Neuronal stem cell (in vitro differentiated cells): ENCODE data around the gene AIP.

Source experiments
- DNase-seq: peaks from one replicate; pipeline ENCODE4 v3.0.0-alpha.2; 2013; ENCODE audit warnings: low spot score
- H2AFZ ChIP-seq: one replicate; pipeline ENCODE4 v1.6.1; 2013; ENCODE audit warnings: mild to moderate bottlenecking, low read length, inconsistent platforms
- H2AK5ac ChIP-seq: 2 replicates; pipeline ENCODE4 v1.6.1; 2013; ENCODE audit warnings: low read depth, mild to moderate bottlenecking, inconsistent platforms, low read length, moderate library complexity, mixed read lengths
- H2BK120ac ChIP-seq: 2 replicates; pipeline ENCODE4 v1.6.1; 2013; ENCODE audit warnings: low read depth, mild to moderate bottlenecking, inconsistent platforms, low read length, moderate library complexity, mixed read lengths
- H2BK12ac ChIP-seq: one replicate; pipeline ENCODE4 v1.6.1; 2013; ENCODE audit warnings: low read length, inconsistent platforms
- H2BK15ac ChIP-seq: 2 replicates; pipeline ENCODE4 v1.6.1; 2013; ENCODE audit warnings: mild to moderate bottlenecking, low read length, inconsistent platforms, mixed read lengths
- H2BK5ac ChIP-seq: one replicate; pipeline ENCODE4 v1.6.1; 2013; ENCODE audit warnings: inconsistent platforms, mild to moderate bottlenecking, low read length, moderate library complexity
- H3K14ac ChIP-seq: one replicate; pipeline ENCODE4 v1.6.1; 2013; ENCODE audit warnings: low read length, inconsistent platforms
- H3K18ac ChIP-seq: 2 replicates; pipeline ENCODE4 v1.6.1; 2013; ENCODE audit warnings: low read length, inconsistent platforms
- H3K23ac ChIP-seq: 2 replicates; pipeline ENCODE4 v1.6.1; 2013; ENCODE audit warnings: low read depth, mild to moderate bottlenecking, mixed read lengths, low read length, inconsistent platforms; ENCODE audit not compliant: poor library complexity
- H3K27ac ChIP-seq: replicated peaks from 3 replicates; pipeline ENCODE4 v1.5.1; 2013; ENCODE audit warnings: low read length, inconsistent platforms
- H3K27me3 ChIP-seq, 3 experiments: 2 replicates each; pipeline ENCODE4 v1.6.1; 2013; ENCODE audit warnings: low read length in 3 of 3, mild to moderate bottlenecking in 2 of 3, inconsistent platforms in 1 of 3, low read depth in 1 of 3, mixed read lengths in 1 of 3, moderate library complexity in 1 of 3; ENCODE audit not compliant: control insufficient read depth in 3 of 3, insufficient read depth in 3 of 3
- H3K36me3 ChIP-seq, 2 donors: replicated peaks in 1 of 2; 2 replicates each; pipeline ENCODE4 v1.6.1; 2013; ENCODE audit warnings: low read length in 2 of 2; ENCODE audit not compliant: control insufficient read depth in 2 of 2, insufficient read depth in 2 of 2
- H3K4ac ChIP-seq: 2 replicates; pipeline ENCODE4 v1.6.1; 2013; ENCODE audit warnings: inconsistent platforms, mild to moderate bottlenecking, low read length, moderate library complexity
- H3K4me1 ChIP-seq, 2 donors: 1 replicate in 1 of 2; 2 replicates in 1 of 2; pipeline ENCODE4 v1.6.1; 2013; ENCODE audit warnings: low read length in 2 of 2, low read depth in 1 of 2; ENCODE audit not compliant: control insufficient read depth in 2 of 2, insufficient read depth in 1 of 2
- H3K4me2 ChIP-seq: one replicate; pipeline ENCODE4 v1.6.1; 2013; ENCODE audit warnings: mild to moderate bottlenecking, low read length, inconsistent platforms; ENCODE audit not compliant: insufficient read depth, poor library complexity, severe bottlenecking
- H3K4me3 ChIP-seq, 2 donors: 2 replicates each; pipeline ENCODE4 v1.5.1; 2013; ENCODE audit warnings: low read length in 2 of 2, mild to moderate bottlenecking in 2 of 2, inconsistent platforms in 1 of 2, moderate library complexity in 1 of 2
- H3K79me1 ChIP-seq: one replicate; pipeline ENCODE4 v1.6.1; 2013; ENCODE audit warnings: low read depth, mild to moderate bottlenecking, inconsistent platforms, low read length, moderate library complexity
- H3K9ac ChIP-seq: one replicate; pipeline ENCODE4 v1.6.1; 2013; ENCODE audit warnings: mild to moderate bottlenecking, low read depth, low read length, inconsistent platforms; ENCODE audit not compliant: poor library complexity
- H3K9me3 ChIP-seq, 2 donors: replicated peaks in 1 of 2; 2 replicates each; pipeline versions ENCODE3 to v1.6.1; 2013; ENCODE audit warnings: low read length in 2 of 2, mild to moderate bottlenecking in 2 of 2, inconsistent platforms in 1 of 2, low read depth in 1 of 2, mixed read lengths in 1 of 2, moderate library complexity in 1 of 2; ENCODE audit not compliant: control insufficient read depth in 2 of 2, insufficient read depth in 1 of 2
- H4K8ac ChIP-seq: one replicate; pipeline ENCODE4 v1.6.1; 2013; ENCODE audit warnings: low read depth, mild to moderate bottlenecking, inconsistent platforms, low read length, moderate library complexity
- H4K91ac ChIP-seq: one replicate; pipeline ENCODE4 v1.6.1; 2013; ENCODE audit warnings: low read length, low read depth, mild to moderate bottlenecking, inconsistent platforms; ENCODE audit not compliant: poor library complexity
- WGBS, 2 donors: extraction: QIAGEN DNeasy Blood & Tissue Kit; methylation state at CpG; one replicate each; pipeline ENCODE4 v1.1.7; 2013; ENCODE audit warnings: missing lambda C conversion rate in 2 of 2, mixed read lengths in 1 of 2; ENCODE audit not compliant: insufficient read length in 2 of 2, insufficient replicate concordance in 1 of 2; ENCODE audit errors: extremely low coverage in 2 of 2; 5-methylcytosine and 5-hydroxymethylcytosine counted together

The AIP gene

DNA sequence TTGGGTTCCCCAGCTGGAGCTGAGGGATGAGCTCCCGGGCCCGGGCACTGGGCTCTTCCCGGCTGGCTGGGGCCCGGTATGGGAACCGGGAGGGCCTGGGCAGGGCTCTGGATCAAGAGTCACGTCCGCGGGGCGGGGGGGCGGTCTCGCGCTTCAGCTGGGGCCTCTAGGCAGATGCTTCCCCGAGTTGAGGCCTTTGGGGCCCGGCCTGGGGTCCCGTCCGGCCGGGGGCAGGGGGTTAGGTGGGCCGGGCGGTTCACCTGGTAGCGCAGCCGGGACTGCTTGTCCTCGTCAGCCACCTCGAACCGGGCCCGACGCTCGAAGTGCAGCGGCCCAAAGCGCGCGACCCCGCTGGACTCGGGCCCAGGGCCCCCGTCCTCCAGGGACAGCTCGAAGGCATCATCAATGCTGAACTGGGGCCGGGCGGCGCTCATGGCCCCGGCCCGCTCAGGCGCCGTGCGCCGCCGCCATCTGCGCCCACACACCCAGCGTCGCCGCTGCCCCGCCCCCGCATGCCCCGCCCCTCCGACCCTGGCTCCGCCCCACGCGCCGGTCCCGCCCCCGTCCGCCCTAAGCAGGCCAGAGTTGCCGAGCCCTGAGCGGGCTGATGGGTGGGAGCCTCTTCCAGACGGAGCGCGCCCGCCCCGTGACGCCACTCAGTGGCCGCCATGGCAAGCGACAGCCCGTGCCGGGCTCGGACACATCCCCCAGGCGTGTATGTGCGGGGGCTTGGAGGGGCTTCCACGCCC, 13.9 kb upstream of the AIP start, which contains the start of gene TMEM134:
Gene TMEM134, minus strand, starts transcription at position 493 of the 749 bp plus-strand sequence. Its CDS starts 59 bp downstream, at position 434.
- Histone ChIP-seq H4K8ac (no peak within 1 kb of the TSS), H2BK5ac (peak within 1 kb of the TSS; percentile 75), H2BK12ac (no peak within 1 kb of the TSS), H3K4me3 (peak within 1 kb of the TSS; percentile 88 to 92), H3K9me3 (peaks cover 0 to 1% of the 10 kb centered on the region in 2 donors), H2BK15ac (peak within 1 kb of the TSS; percentile 85), H3K36me3 (peaks cover 0 to 6% of the 10 kb centered on the region in 2 donors), H3K27ac (peak within 1 kb of the TSS; percentile 54), H3K4ac (no peak within 1 kb of the TSS), H3K23ac (peak within 1 kb of the TSS; percentile 96), H4K91ac (no peak within 1 kb of the TSS), H3K79me1 (peaks cover 5% of the 10 kb centered on the region), H2AFZ (peak within 1 kb of the TSS; percentile 89), H3K14ac (peak within 1 kb of the TSS; percentile 89), H2BK120ac (peak within 1 kb of the TSS; percentile 61), H3K4me2 (peak within 1 kb of the TSS; percentile 86), H3K4me1 (peaks cover 11 to 15% of the 10 kb centered on the region in 2 donors), H3K9ac (peak within 1 kb of the TSS; percentile 94), H3K27me3 (peaks cover 0 to 2% (median 0%) of the 10 kb centered on the region in 3 experiments), H3K18ac (peak within 1 kb of the TSS; percentile 96), H2AK5ac (peak within 1 kb of the TSS; percentile 96)
- peak; percentile 88 for DNase-seq
- no CpG with 5 or more reads among the region's 76 CpGs for WGBS, 2 donors

DNA sequence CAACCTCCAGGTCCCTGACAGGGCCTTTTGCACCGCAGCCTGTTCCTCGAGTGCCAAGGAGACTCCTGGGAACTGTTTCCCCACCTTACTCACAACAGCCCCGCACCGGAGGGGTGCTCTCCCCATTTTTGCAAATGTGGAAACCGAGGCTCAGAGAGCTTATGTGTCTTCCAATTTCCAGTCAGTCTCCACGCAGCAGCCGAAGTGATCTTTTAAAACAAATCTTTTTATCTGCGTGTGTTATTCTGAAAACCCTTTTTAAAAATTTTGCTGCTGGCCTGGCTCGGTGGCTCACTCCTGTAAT, 13.4 kb upstream of the AIP start:
- Histone ChIP-seq H3K4me1 (peaks cover 10 to 11% of the 10 kb centered on the region in 2 donors), H3K14ac (no peak overlapping the region), H3K18ac (peak overlapping the region; percentile 44), H3K9me3 (no peaks in the 10 kb centered on the region), H3K9ac (no peak overlapping the region), H2AK5ac (no peak overlapping the region), H3K4me2 (peak overlapping the region; percentile 55), H2BK15ac (no peak overlapping the region), H2BK120ac (no peak overlapping the region), H4K91ac (no peak overlapping the region), H3K27ac (peak overlapping the region; percentile 54), H3K23ac (peak overlapping the region; percentile 96), H2BK5ac (no peak overlapping the region), H3K4ac (no peak overlapping the region), H3K36me3 (peaks cover 0 to 6% of the 10 kb centered on the region in 2 donors), H3K27me3 (peaks cover 0 to 2% (median 0%) of the 10 kb centered on the region in 3 experiments), H2BK12ac (no peak overlapping the region), H4K8ac (no peak overlapping the region), H2AFZ (peak overlapping the region; percentile 89), H3K4me3 (peak overlapping the region; percentile 38 to 76), H3K79me1 (peaks cover 5% of the 10 kb centered on the region)
- no peak for DNase-seq
- no CpG with 5 or more reads among the region's 9 CpGs for WGBS, 2 donors

DNA sequence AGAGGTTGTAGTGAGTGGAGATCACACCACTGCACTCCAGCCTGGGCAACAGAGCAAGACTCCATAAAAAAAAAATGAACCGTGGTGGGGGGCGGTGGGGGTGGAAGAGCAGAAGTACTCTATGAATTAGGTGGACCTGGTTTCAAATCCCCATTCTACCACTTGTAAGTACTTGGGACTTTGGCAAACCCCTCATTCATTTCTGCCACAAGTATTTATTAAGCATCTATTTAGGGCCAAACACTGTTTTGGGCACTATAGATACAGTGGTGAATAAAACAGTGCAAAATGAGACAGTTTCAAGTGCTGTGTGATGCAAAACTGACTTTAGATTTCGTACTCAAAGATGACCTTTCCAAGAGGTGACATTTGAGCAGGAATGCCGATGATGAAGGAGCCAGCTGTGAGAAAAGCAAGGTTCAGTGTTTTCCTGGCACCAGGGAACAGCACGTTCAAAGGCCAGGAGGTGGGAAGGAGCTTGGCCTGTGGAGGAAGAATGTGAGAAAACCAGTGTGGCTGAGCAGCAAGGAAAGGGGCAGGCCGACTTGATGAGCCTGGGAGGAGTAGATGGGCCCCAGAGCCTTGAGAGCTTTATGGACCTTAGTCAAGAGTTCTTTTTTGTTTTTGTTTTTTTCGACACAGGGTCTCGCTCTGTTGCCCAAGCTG, 12.4 kb upstream of the AIP start:
- H4K91ac ChIP-seq: no peak overlapping the region
- peak overlapping the region; percentile 28 for H2AK5ac ChIP-seq
- H3K23ac ChIP-seq: no peak overlapping the region
- no peak overlapping the region for H2BK120ac ChIP-seq
- no peak overlapping the region for H3K9ac ChIP-seq
- H3K4me1 ChIP-seq: peaks cover 7 to 11% of the 10 kb centered on the region in 2 donors
- H3K27me3 ChIP-seq: peaks cover 0 to 2% (median 0%) of the 10 kb centered on the region in 3 experiments
- H2AFZ ChIP-seq: no peak overlapping the region
- H2BK5ac ChIP-seq: no peak overlapping the region
- no peak overlapping the region for H3K4me2 ChIP-seq
- no peak overlapping the region for H3K14ac ChIP-seq
- H3K4ac ChIP-seq: no peak overlapping the region
- no peak overlapping the region for H2BK15ac ChIP-seq
- no peaks in the 10 kb centered on the region for H3K9me3 ChIP-seq
- H4K8ac ChIP-seq: no peak overlapping the region
- WGBS, 2 donors: no CpG with 5 or more reads among the region's 8 CpGs
- no peak overlapping the region for H3K18ac ChIP-seq
- no peak for DNase-seq
- H3K79me1 ChIP-seq: peaks cover 1% of the 10 kb centered on the region
- H2BK12ac ChIP-seq: no peak overlapping the region
- no peak overlapping the region for H3K4me3 ChIP-seq
- H3K27ac ChIP-seq: no peak overlapping the region
- H3K36me3 ChIP-seq: peaks cover 0 to 3% of the 10 kb centered on the region in 2 donors

DNA sequence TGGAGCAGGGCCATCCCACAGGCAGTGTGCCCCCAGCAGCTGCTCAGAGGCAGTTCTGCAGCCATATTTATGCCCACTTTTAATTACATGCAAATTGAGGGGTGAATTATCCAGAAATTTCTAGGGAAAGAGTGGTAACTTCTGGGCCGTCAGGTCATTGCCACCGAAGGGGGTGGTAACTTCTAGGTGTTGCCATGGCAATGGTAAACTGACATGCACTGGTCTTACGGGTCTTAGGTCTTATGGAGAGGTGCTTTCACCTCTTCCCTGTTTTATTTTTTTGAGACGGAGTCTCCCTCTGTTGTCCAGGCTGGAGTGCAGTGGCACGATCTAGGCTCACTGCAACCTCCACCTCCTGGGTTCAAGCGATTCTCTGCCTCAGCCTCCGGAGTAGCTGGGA, 9.9 kb upstream of the AIP start:
- WGBS, 2 donors: no CpG with 5 or more reads among the region's 7 CpGs
- no peak overlapping the region for H3K23ac ChIP-seq
- no peak overlapping the region for H4K8ac ChIP-seq
- H4K91ac ChIP-seq: no peak overlapping the region
- H2BK12ac ChIP-seq: no peak overlapping the region
- H3K4ac ChIP-seq: no peak overlapping the region
- H3K27me3 ChIP-seq: peaks cover 0 to 2% (median 0%) of the 10 kb centered on the region in 3 experiments
- no peak for DNase-seq
- no peak overlapping the region for H2BK15ac ChIP-seq
- no peak overlapping the region for H3K14ac ChIP-seq
- H3K18ac ChIP-seq: no peak overlapping the region
- peaks cover 6 to 9% of the 10 kb centered on the region in 2 donors for H3K4me1 ChIP-seq
- no peak overlapping the region for H3K4me2 ChIP-seq
- peak overlapping the region; percentile 24 for H3K9ac ChIP-seq
- H3K4me3 ChIP-seq: no peak overlapping the region
- no peaks in the 10 kb centered on the region for H3K9me3 ChIP-seq
- H3K27ac ChIP-seq: no peak overlapping the region
- no peak overlapping the region for H2BK120ac ChIP-seq
- no peak overlapping the region for H2BK5ac ChIP-seq
- peak overlapping the region; percentile 66 for H2AFZ ChIP-seq
- no peaks in the 10 kb centered on the region for H3K36me3 ChIP-seq
- no peaks in the 10 kb centered on the region for H3K79me1 ChIP-seq
- H2AK5ac ChIP-seq: no peak overlapping the region
